HEK293 (cell line): ENCODE measurements around the gene LY6G6F.

Source experiments
- HOXC10 ChIP-seq: sonication (generic); formaldehyde crosslinking; IDR thresholded peaks from 2 replicates; pipeline ENCODE4 v1.8.1; 2023; ENCODE audit warnings: mild to moderate bottlenecking, missing genetic modification reagents
- KLF10 ChIP-seq: fragments of 450-650 bp; IDR thresholded peaks from 2 replicates; pipeline ENCODE4 v1.5.1; 2018; ENCODE audit warnings: missing biosample characterization, mild to moderate bottlenecking, missing genetic modification characterization
- KLF16 ChIP-seq: fragments of 450-650 bp; formaldehyde crosslinking; IDR thresholded peaks from 2 replicates; pipeline ENCODE4 v1.5.1; 2017; ENCODE audit warnings: missing biosample characterization, missing genetic modification characterization
- KLF17 ChIP-seq: fragments of 450-650 bp; formaldehyde crosslinking; IDR thresholded peaks from 2 replicates; pipeline ENCODE4 v1.5.1; 2016; ENCODE audit warnings: missing biosample characterization, missing genetic modification characterization
- KLF7 ChIP-seq: fragments of 450-650 bp; formaldehyde crosslinking; IDR thresholded peaks from 2 replicates; pipeline ENCODE4 v1.5.1; 2016; ENCODE audit warnings: missing biosample characterization, missing genetic modification characterization, borderline replicate concordance
- PRDM1 ChIP-seq: fragments of 450-650 bp; formaldehyde crosslinking; IDR thresholded peaks from 2 replicates; pipeline ENCODE4; 2016; ENCODE audit warnings: missing biosample characterization, missing genetic modification characterization
- PRDM4 ChIP-seq: fragments of 450-650 bp; formaldehyde crosslinking; IDR thresholded peaks from 2 replicates; pipeline ENCODE4 v1.5.1; 2017; ENCODE audit warnings: missing biosample characterization, missing genetic modification characterization
- RBAK ChIP-seq: fragments of 450-650 bp; formaldehyde crosslinking; IDR thresholded peaks from 2 replicates; pipeline ENCODE4 v1.5.1; 2016; ENCODE audit warnings: missing biosample characterization, missing genetic modification characterization
- REST ChIP-seq: fragments of 450-650 bp; formaldehyde crosslinking; IDR thresholded peaks from 2 replicates; pipeline ENCODE4 v1.5.1; 2016; ENCODE audit warnings: missing biosample characterization, missing genetic modification characterization
- SP2 ChIP-seq: fragments of 450-650 bp; formaldehyde crosslinking; IDR thresholded peaks from 2 replicates; pipeline ENCODE4 v1.5.1; 2016; ENCODE audit warnings: missing biosample characterization, missing genetic modification characterization
- TRIM28 ChIP-seq: IDR thresholded peaks from 2 replicates; pipeline ENCODE4 v1.6.1; 2011; ENCODE audit warnings: low read length, control low read depth, borderline replicate concordance
- ZBTB17 ChIP-seq: fragments of 450-650 bp; formaldehyde crosslinking; IDR thresholded peaks from 2 replicates; pipeline ENCODE4 v1.5.1; 2016; ENCODE audit warnings: missing biosample characterization, missing genetic modification characterization
- ZBTB48 ChIP-seq: fragments of 450-650 bp; formaldehyde crosslinking; IDR thresholded peaks from 2 replicates; pipeline ENCODE4 v1.5.1; 2016; ENCODE audit warnings: missing biosample characterization, missing genetic modification characterization
- ZBTB7A ChIP-seq: fragments of 450-650 bp; formaldehyde crosslinking; IDR thresholded peaks from 2 replicates; pipeline ENCODE4 v1.5.1; 2016; ENCODE audit warnings: low read depth, missing biosample characterization, missing genetic modification characterization
- ZEB2 ChIP-seq: fragments of 450-650 bp; formaldehyde crosslinking; IDR thresholded peaks from 2 replicates; pipeline ENCODE4 v1.5.1; 2016; ENCODE audit warnings: missing biosample characterization, missing genetic modification characterization
- ZFP37 ChIP-seq: fragments of 450-650 bp; formaldehyde crosslinking; IDR thresholded peaks from 2 replicates; pipeline ENCODE4 v1.5.1; 2016; ENCODE audit warnings: missing biosample characterization, missing genetic modification characterization
- ZFP69B ChIP-seq: fragments of 450-650 bp; formaldehyde crosslinking; IDR thresholded peaks from 2 replicates; pipeline ENCODE4 v1.5.1; 2016; ENCODE audit warnings: missing biosample characterization, missing genetic modification characterization
- ZIC2 ChIP-seq: fragments of 450-650 bp; formaldehyde crosslinking; IDR thresholded peaks from 2 replicates; pipeline ENCODE4 v1.5.1; 2016; ENCODE audit warnings: missing biosample characterization, missing genetic modification characterization
- ZNF211 ChIP-seq: fragments of 450-650 bp; formaldehyde crosslinking; IDR thresholded peaks from 2 replicates; pipeline ENCODE4 v1.5.1; 2016; ENCODE audit warnings: low read depth, missing biosample characterization, missing genetic modification characterization
- ZNF24 ChIP-seq: fragments of 450-650 bp; formaldehyde crosslinking; IDR thresholded peaks from 2 replicates; pipeline ENCODE4 v1.5.1; 2016; ENCODE audit warnings: missing biosample characterization, missing genetic modification characterization
- ZNF335 ChIP-seq: fragments of 450-650 bp; formaldehyde crosslinking; conservative IDR thresholded peaks from 2 replicates; pipeline ENCODE4 v1.5.1; 2016; ENCODE audit warnings: missing biosample characterization, missing genetic modification characterization
- ZNF366 ChIP-seq: fragments of 450-650 bp; formaldehyde crosslinking; conservative IDR thresholded peaks from 2 replicates; pipeline ENCODE4 v1.5.1; 2016; ENCODE audit warnings: missing biosample characterization, missing genetic modification characterization
- ZNF416 ChIP-seq: fragments of 450-650 bp; formaldehyde crosslinking; IDR thresholded peaks from 2 replicates; pipeline ENCODE4 v1.5.1; 2016; ENCODE audit warnings: missing biosample characterization, missing genetic modification characterization
- ZNF426 ChIP-seq: fragments of 450-650 bp; formaldehyde crosslinking; IDR thresholded peaks from 2 replicates; pipeline ENCODE4 v1.5.1; 2017; ENCODE audit warnings: missing biosample characterization, missing genetic modification characterization, mild to moderate bottlenecking, inconsistent platforms, moderate library complexity
- ZNF501 ChIP-seq: fragments of 450-650 bp; formaldehyde crosslinking; IDR thresholded peaks from 2 replicates; pipeline ENCODE4 v1.5.1; 2016; ENCODE audit warnings: missing biosample characterization, missing genetic modification characterization
- ZNF529 ChIP-seq: fragments of 450-650 bp; formaldehyde crosslinking; IDR thresholded peaks from 2 replicates; pipeline ENCODE4 v1.5.1; 2017; ENCODE audit warnings: missing genetic modification characterization, missing biosample characterization; ENCODE audit not compliant: insufficient replicate concordance
- ZNF544 ChIP-seq: fragments of 450-650 bp; formaldehyde crosslinking; IDR thresholded peaks from 2 replicates; pipeline ENCODE4 v1.5.0; 2017; ENCODE audit warnings: missing biosample characterization, missing genetic modification characterization
- ZNF600 ChIP-seq: fragments of 450-650 bp; formaldehyde crosslinking; IDR thresholded peaks from 2 replicates; pipeline ENCODE4 v1.5.1; 2016; ENCODE audit warnings: missing biosample characterization, missing genetic modification characterization
- ZSCAN18 ChIP-seq: fragments of 450-650 bp; formaldehyde crosslinking; IDR thresholded peaks from 2 replicates; pipeline ENCODE4 v1.5.1; 2016; ENCODE audit warnings: missing biosample characterization, missing genetic modification characterization
- ZXDB ChIP-seq: fragments of 450-650 bp; formaldehyde crosslinking; IDR thresholded peaks from 2 replicates; pipeline ENCODE4 v1.5.1; 2016; ENCODE audit warnings: missing biosample characterization, missing genetic modification characterization
- TF ChIP-seq, protein P1 (sequence below): sonication (generic); formaldehyde crosslinking; IDR thresholded peaks from 2 replicates; pipeline ENCODE4 v1.8.1; 2022; ENCODE audit warnings: mild to moderate bottlenecking, moderate library complexity, missing genetic modification reagents

The LY6G6F gene

DNA sequence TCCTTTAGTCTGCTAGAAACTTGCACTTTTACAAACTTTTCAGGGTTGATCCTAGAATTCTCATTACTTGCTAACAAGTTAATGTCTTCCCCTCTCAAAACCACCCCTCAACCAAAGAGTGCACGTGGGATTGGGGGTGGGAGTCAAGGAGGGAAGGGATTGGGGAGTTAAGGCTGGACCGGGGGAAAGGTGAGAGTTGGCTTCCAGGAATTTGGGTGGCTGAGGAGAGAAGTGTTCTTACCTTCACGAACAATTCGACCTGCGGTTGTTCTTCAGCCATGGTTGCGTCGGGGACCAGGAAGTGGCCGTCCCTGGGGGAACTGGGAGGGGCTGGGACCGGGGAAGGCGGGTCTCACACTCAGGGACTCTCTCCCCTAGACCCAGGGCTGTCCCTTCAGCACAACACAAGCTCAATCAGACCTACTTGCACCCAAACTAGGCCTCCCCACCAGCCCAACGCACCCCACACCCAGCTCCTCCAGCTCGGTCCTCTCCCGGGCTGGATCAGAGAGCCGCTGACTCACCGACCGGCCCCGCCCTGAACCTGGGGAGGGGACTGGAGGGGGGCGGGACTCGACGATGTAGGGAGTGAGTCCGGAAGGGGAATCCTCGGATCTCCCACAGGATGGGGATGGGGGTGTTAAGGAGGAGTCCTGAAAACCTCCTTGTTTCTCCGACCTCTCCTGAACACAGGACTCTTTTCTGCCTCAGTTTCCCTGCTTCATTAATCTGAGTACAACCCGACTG, 29.5 kb downstream of the LY6G6F start, which contains the start of gene CLIC1 (continued):
- TF ChIP-seq PRDM4 (tag by site-specific recombination) (peak; percentile 72; the same call in 1 of the 2 replicates), KLF16 (tag by site-specific recombination) (peak; percentile 87), ZFP37 (0 out of 2 replicates have a peak, but pooled peaks have one; percentile 50), ZNF335 (peak; percentile 48; the same call in 1 of the 2 replicates), KLF17 (tag by site-specific recombination) (0 out of 2 replicates have a peak, but pooled peaks have one; percentile 58), SP2 (tag by site-specific recombination) (peak; percentile 96), ZNF600 (tag by site-specific recombination) (peak; percentile 90), REST (tag by site-specific recombination) (0 out of 2 replicates have a peak, but pooled peaks have one; percentile 32), RBAK (tag by site-specific recombination) (no peak), ZNF544 (no peak), ZNF529 (tag by site-specific recombination) (no peak), ZNF366 (peak; percentile 56), ZBTB7A (0 out of 2 replicates have a peak, but pooled peaks have one; percentile 7), ZEB2 (tag by site-specific recombination) (peak; percentile 47), ZFP69B (tag by site-specific recombination) (peak; percentile 27; the same call in 1 of the 2 replicates), ZBTB17 (tag by site-specific recombination) (peak; percentile 94), ZNF501 (tag by site-specific recombination) (peak; percentile 44; the same call in 1 of the 2 replicates), ZNF211 (no peak), KLF10 (tag by site-specific recombination) (peak; percentile 68), ZSCAN18 (no peak; the same call in 1 of the 2 replicates), ZNF24 (tag by site-specific recombination) (no peak), ZNF416 (tag by site-specific recombination) (no peak), HOXC10 (CRISPR knock-in tag) (no peak), ZIC2 (tag by site-specific recombination) (0 out of 2 replicates have a peak, but pooled peaks have one; percentile 3), ZNF426 (no peak), TRIM28 (no peak), KLF7 (tag by site-specific recombination) (peak; percentile 74; the same call in 1 of the 2 replicates), PRDM1 (tag by site-specific recombination) (no peak), ZXDB (tag by site-specific recombination) (peak; percentile 64; the same call in 1 of the 2 replicates), ZBTB48 (tag by site-specific recombination) (peak; percentile 74)
- TF ChIP-seq, protein P1, sequence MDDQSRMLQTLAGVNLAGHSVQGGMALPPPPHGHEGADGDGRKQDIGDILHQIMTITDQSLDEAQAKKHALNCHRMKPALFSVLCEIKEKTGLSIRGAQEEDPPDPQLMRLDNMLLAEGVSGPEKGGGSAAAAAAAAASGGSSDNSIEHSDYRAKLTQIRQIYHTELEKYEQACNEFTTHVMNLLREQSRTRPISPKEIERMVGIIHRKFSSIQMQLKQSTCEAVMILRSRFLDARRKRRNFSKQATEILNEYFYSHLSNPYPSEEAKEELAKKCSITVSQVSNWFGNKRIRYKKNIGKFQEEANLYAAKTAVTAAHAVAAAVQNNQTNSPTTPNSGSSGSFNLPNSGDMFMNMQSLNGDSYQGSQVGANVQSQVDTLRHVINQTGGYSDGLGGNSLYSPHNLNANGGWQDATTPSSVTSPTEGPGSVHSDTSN (CRISPR knock-in tag), result 0 out of 2 replicates have a peak, but pooled peaks have one; percentile 67
